HEK293 (cell line): ENCODE measurements around the gene VPS35L.

Experiments used
- CTCF ChIA-PET: fragments of 350-600 bp; formaldehyde crosslinking; extraction: SDS; loops from one replicate; lab custom pipeline; 2021; ENCODE audit warnings: antibody characterized with exemption; lab: Yijun Ruan, JAX
- POLR2A ChIA-PET: fragments of 300-600 bp; formaldehyde crosslinking; extraction: SDS; loops from one replicate; lab custom pipeline; 2020; ENCODE audit warnings: antibody characterized with exemption, inconsistent platforms; lab: Yijun Ruan, JAX
- H3K27ac ChIP-seq: fragments of 200-500 bp; sonication (Bioruptor generic); 2 replicates; pipeline ENCODE4 v1.5.1; 2014; ENCODE audit warnings: low read depth, low read length, control low read depth, inconsistent platforms; ENCODE audit errors: extremely low read depth
- H3K36me3 ChIP-seq, 2 experiments: fragments of 200-500 bp in 1 of 2; sonication (Bioruptor generic) in 1 of 2; 1 replicate in 1 of 2; 2 replicates in 1 of 2; pipeline ENCODE4 v1.5.1; 2014 to 2017; ENCODE audit warnings: inconsistent platforms in 2 of 2, low read length in 2 of 2; ENCODE audit not compliant: control insufficient read depth in 2 of 2, insufficient read depth in 1 of 2
- H3K4me1 ChIP-seq: fragments of 200-500 bp; sonication (Bioruptor generic); 2 replicates; pipeline ENCODE4 v1.5.1; 2014; ENCODE audit warnings: mild to moderate bottlenecking, low read length, inconsistent platforms; ENCODE audit not compliant: control insufficient read depth, insufficient read depth
- H3K4me3 ChIP-seq: 2 replicates; pipeline ENCODE4 v1.5.1; 2011; ENCODE audit warnings: low read depth, mild to moderate bottlenecking, control low read depth, low read length, moderate library complexity
- H3K9me3 ChIP-seq: fragments of 200-500 bp; sonication (Bioruptor generic); 2 replicates; pipeline ENCODE4 v1.5.1; 2014; ENCODE audit warnings: low read depth, low read length, inconsistent platforms; ENCODE audit not compliant: control insufficient read depth, insufficient read depth
- HOXD13 ChIP-seq: sonication (generic); formaldehyde crosslinking; IDR thresholded peaks from 2 replicates; pipeline ENCODE4 v1.8.0; 2022; ENCODE audit warnings: missing genetic modification reagents, borderline replicate concordance
- MEIS1 ChIP-seq: sonication (generic); formaldehyde crosslinking; IDR thresholded peaks from 2 replicates; pipeline ENCODE4 v1.8.1; 2022; ENCODE audit warnings: missing genetic modification reagents, mild to moderate bottlenecking, borderline replicate concordance
- PRDM1 ChIP-seq: fragments of 450-650 bp; formaldehyde crosslinking; IDR thresholded peaks from 2 replicates; pipeline ENCODE4; 2016; ENCODE audit warnings: missing biosample characterization, missing genetic modification characterization
- SCRT2 ChIP-seq: fragments of 450-650 bp; formaldehyde crosslinking; IDR thresholded peaks from 2 replicates; pipeline ENCODE4 v1.5.1; 2016; ENCODE audit warnings: missing biosample characterization, missing genetic modification characterization
- WT1 ChIP-seq: fragments of 450-650 bp; formaldehyde crosslinking; IDR thresholded peaks from 2 replicates; pipeline ENCODE4 v1.5.1; 2016; ENCODE audit warnings: missing biosample characterization, missing genetic modification characterization
- ZNF112 ChIP-seq: fragments of 450-650 bp; formaldehyde crosslinking; IDR thresholded peaks from 2 replicates; pipeline ENCODE4 v1.5.0; 2017; ENCODE audit warnings: missing biosample characterization, missing genetic modification characterization
- ZNF114 ChIP-seq: fragments of 450-650 bp; formaldehyde crosslinking; IDR thresholded peaks from 2 replicates; pipeline ENCODE4 v1.5.0; 2017; ENCODE audit warnings: missing biosample characterization, missing genetic modification characterization
- ZNF132 ChIP-seq: fragments of 450-650 bp; formaldehyde crosslinking; IDR thresholded peaks from 2 replicates; pipeline ENCODE4 v1.5.1; 2017; ENCODE audit warnings: missing biosample characterization, missing genetic modification characterization, borderline replicate concordance
- ZNF138 ChIP-seq: fragments of 450-650 bp; formaldehyde crosslinking; IDR thresholded peaks from 2 replicates; pipeline ENCODE4 v1.5.1; 2016; ENCODE audit warnings: missing biosample characterization, missing genetic modification characterization, borderline replicate concordance
- ZNF157 ChIP-seq: fragments of 450-650 bp; formaldehyde crosslinking; IDR thresholded peaks from 2 replicates; pipeline ENCODE4 v1.5.1; 2016; ENCODE audit warnings: missing biosample characterization, missing genetic modification characterization
- ZNF223 ChIP-seq: fragments of 450-650 bp; formaldehyde crosslinking; IDR thresholded peaks from 2 replicates; pipeline ENCODE4 v1.5.1; 2016; ENCODE audit warnings: missing biosample characterization, missing genetic modification characterization
- ZNF324 ChIP-seq: fragments of 450-650 bp; formaldehyde crosslinking; IDR thresholded peaks from 2 replicates; pipeline ENCODE4 v1.5.1; 2016; ENCODE audit warnings: missing biosample characterization, missing genetic modification characterization
- ZNF366 ChIP-seq: fragments of 450-650 bp; formaldehyde crosslinking; conservative IDR thresholded peaks from 2 replicates; pipeline ENCODE4 v1.5.1; 2016; ENCODE audit warnings: missing biosample characterization, missing genetic modification characterization
- ZNF501 ChIP-seq: fragments of 450-650 bp; formaldehyde crosslinking; IDR thresholded peaks from 2 replicates; pipeline ENCODE4 v1.5.1; 2016; ENCODE audit warnings: missing biosample characterization, missing genetic modification characterization
- ZNF560 ChIP-seq: fragments of 450-650 bp; formaldehyde crosslinking; IDR thresholded peaks from 2 replicates; pipeline ENCODE4 v1.5.1; 2017; ENCODE audit warnings: missing biosample characterization, missing genetic modification characterization, borderline replicate concordance
- ZNF623 ChIP-seq: fragments of 450-650 bp; formaldehyde crosslinking; IDR thresholded peaks from 2 replicates; pipeline ENCODE4 v1.5.1; 2016; ENCODE audit warnings: missing biosample characterization, missing genetic modification characterization
- ZNF664 ChIP-seq: fragments of 450-650 bp; formaldehyde crosslinking; IDR thresholded peaks from 2 replicates; pipeline ENCODE4 v1.5.1; 2016; ENCODE audit warnings: missing biosample characterization, missing genetic modification characterization
- ZNF701 ChIP-seq: fragments of 450-650 bp; formaldehyde crosslinking; IDR thresholded peaks from 2 replicates; pipeline ENCODE4 v1.5.1; 2016; ENCODE audit warnings: missing biosample characterization, missing genetic modification characterization
- ZNF707 ChIP-seq: fragments of 450-650 bp; formaldehyde crosslinking; IDR thresholded peaks from 2 replicates; pipeline ENCODE4 v1.5.1; 2016; ENCODE audit warnings: missing biosample characterization, missing genetic modification characterization
- ZNF747 ChIP-seq: fragments of 450-650 bp; formaldehyde crosslinking; IDR thresholded peaks from 2 replicates; pipeline ENCODE4 v1.5.1; 2016; ENCODE audit warnings: missing biosample characterization, missing genetic modification characterization
- ZNF768 ChIP-seq: fragments of 450-650 bp; formaldehyde crosslinking; IDR thresholded peaks from 2 replicates; pipeline ENCODE4 v1.5.1; 2018; ENCODE audit warnings: missing biosample characterization, mild to moderate bottlenecking, missing genetic modification characterization
- ZNF792 ChIP-seq: fragments of 450-650 bp; formaldehyde crosslinking; IDR thresholded peaks from 2 replicates; pipeline ENCODE4 v1.5.1; 2016; ENCODE audit warnings: missing biosample characterization, missing genetic modification characterization
- ZNF837 ChIP-seq: fragments of 450-650 bp; formaldehyde crosslinking; IDR thresholded peaks from 2 replicates; pipeline ENCODE4 v1.5.1; 2016; ENCODE audit warnings: missing biosample characterization, missing genetic modification characterization
- ZSCAN16 ChIP-seq: fragments of 450-650 bp; formaldehyde crosslinking; IDR thresholded peaks from 2 replicates; pipeline ENCODE4 v1.5.1; 2016; ENCODE audit warnings: missing biosample characterization, missing genetic modification characterization
- ZSCAN23 ChIP-seq: fragments of 450-650 bp; formaldehyde crosslinking; IDR thresholded peaks from 2 replicates; pipeline ENCODE4 v1.5.1; 2016; ENCODE audit warnings: missing biosample characterization, missing genetic modification characterization
- TF ChIP-seq, protein P1 (sequence below): fragments of 450-650 bp; formaldehyde crosslinking; IDR thresholded peaks from 2 replicates; pipeline ENCODE4 v1.5.1; 2016; ENCODE audit warnings: missing biosample characterization, missing genetic modification characterization
- TF ChIP-seq, protein P2 (sequence below): fragments of 450-650 bp; formaldehyde crosslinking; IDR thresholded peaks from 2 replicates; pipeline ENCODE4 v1.5.1; 2017; ENCODE audit warnings: missing biosample characterization, missing genetic modification characterization
- TF ChIP-seq, protein P3 (sequence below): fragments of 450-650 bp; formaldehyde crosslinking; IDR thresholded peaks from 2 replicates; pipeline ENCODE4 v1.5.1; 2016; ENCODE audit warnings: missing biosample characterization, missing genetic modification characterization

Gene VPS35L

DNA sequence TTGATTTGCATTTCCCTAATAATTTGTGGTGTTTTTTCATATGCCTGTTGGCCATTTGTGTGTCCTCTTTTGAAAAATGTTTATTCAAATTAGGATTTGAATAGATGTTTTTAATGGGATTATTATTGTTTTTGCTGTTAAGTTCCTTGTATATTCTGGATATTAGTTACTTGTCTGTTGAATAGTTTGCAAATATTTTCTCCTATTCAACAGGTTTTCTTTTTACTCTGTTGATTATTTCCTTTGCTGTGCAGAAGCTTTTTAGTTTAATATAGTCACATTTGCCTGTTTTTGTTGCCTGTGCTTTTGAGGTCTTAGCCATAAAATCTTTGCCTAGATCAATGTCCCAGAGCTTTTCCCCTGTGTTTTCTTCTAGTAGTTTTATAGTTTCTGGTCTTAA lies 43.2 kb upstream of the VPS35L start (continued):
- TF ChIP-seq ZNF623 (tag by site-specific recombination) = no peak
- TF ChIP-seq ZNF792 (tag by site-specific recombination) = no peak
- TF ChIP-seq ZNF664 (tag by site-specific recombination) = no peak
- no peak for TF ChIP-seq ZNF837 (tag by site-specific recombination)
- TF ChIP-seq ZNF138 (tag by site-specific recombination) = no peak
- TF ChIP-seq PRDM1 (tag by site-specific recombination) = no peak
- TF ChIP-seq SCRT2 (tag by site-specific recombination) = peak; percentile 78
- no peak for TF ChIP-seq ZNF747 (tag by site-specific recombination)
- TF ChIP-seq, protein P1, sequence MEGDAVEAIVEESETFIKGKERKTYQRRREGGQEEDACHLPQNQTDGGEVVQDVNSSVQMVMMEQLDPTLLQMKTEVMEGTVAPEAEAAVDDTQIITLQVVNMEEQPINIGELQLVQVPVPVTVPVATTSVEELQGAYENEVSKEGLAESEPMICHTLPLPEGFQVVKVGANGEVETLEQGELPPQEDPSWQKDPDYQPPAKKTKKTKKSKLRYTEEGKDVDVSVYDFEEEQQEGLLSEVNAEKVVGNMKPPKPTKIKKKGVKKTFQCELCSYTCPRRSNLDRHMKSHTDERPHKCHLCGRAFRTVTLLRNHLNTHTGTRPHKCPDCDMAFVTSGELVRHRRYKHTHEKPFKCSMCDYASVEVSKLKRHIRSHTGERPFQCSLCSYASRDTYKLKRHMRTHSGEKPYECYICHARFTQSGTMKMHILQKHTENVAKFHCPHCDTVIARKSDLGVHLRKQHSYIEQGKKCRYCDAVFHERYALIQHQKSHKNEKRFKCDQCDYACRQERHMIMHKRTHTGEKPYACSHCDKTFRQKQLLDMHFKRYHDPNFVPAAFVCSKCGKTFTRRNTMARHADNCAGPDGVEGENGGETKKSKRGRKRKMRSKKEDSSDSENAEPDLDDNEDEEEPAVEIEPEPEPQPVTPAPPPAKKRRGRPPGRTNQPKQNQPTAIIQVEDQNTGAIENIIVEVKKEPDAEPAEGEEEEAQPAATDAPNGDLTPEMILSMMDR (tag by site-specific recombination) = no peak
- TF ChIP-seq ZNF112 = no peak

DNA sequence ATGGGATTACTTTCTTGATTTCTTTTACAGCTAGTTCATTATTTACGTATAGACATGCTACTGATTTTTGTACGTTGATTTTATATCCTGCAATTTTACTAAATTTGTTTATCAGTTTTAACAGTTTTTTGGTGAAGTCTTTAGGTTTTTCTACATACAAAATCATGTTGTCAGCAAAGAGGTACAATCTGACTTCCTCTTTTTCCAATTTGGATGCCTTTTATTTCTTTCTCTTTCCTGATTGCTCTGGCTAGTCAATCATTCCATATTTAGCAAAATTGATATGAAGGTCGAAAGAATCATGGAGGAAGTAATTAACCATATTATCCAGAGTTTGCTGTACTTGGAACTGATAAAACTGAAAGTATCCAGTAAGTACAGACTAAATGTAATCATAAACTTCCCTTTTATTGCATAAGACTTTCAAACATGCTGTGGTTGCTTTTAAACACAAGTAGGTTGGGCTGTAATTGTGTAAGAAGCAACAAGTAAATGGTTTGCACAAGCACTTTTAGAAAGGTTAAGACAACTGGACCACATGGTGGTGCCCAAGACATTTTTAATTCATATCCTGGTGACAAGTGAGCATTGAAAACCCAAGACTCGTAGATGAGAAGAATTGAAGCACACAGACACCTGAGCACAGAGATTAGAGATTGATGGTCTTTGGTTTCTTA lies 42.0 kb upstream of the VPS35L start:
- Histone ChIP-seq H3K4me3 (no peak overlapping the region), H3K9me3 (no peaks in the 10 kb centered on the region), H3K27ac (no peak overlapping the region), H3K36me3 (peaks cover 31 to 70% of the 10 kb centered on the region in 2 experiments), H3K4me1 (peaks cover 9% of the 10 kb centered on the region; the same call in 1 of the 2 replicates)
- no peak for TF ChIP-seq HOXD13
- no peak for TF ChIP-seq ZNF701
- no peak for TF ChIP-seq ZNF366 (tag by site-specific recombination)
- TF ChIP-seq, protein P2, sequence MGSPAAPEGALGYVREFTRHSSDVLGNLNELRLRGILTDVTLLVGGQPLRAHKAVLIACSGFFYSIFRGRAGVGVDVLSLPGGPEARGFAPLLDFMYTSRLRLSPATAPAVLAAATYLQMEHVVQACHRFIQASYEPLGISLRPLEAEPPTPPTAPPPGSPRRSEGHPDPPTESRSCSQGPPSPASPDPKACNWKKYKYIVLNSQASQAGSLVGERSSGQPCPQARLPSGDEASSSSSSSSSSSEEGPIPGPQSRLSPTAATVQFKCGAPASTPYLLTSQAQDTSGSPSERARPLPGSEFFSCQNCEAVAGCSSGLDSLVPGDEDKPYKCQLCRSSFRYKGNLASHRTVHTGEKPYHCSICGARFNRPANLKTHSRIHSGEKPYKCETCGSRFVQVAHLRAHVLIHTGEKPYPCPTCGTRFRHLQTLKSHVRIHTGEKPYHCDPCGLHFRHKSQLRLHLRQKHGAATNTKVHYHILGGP (tag by site-specific recombination) = no peak
- no peak for TF ChIP-seq ZNF560
- no peak for TF ChIP-seq ZNF623 (tag by site-specific recombination)
- no peak for TF ChIP-seq ZSCAN16 (tag by site-specific recombination)
- TF ChIP-seq ZSCAN23 (tag by site-specific recombination) = no peak
- no peak for TF ChIP-seq WT1 (tag by site-specific recombination)
- TF ChIP-seq ZNF501 (tag by site-specific recombination) = no peak
- no peak for TF ChIP-seq ZNF223 (tag by site-specific recombination)
- no peak for TF ChIP-seq MEIS1
- no peak for TF ChIP-seq ZNF324 (tag by site-specific recombination)
- no peak for TF ChIP-seq ZNF707 (tag by site-specific recombination)
- TF ChIP-seq, protein P3, sequence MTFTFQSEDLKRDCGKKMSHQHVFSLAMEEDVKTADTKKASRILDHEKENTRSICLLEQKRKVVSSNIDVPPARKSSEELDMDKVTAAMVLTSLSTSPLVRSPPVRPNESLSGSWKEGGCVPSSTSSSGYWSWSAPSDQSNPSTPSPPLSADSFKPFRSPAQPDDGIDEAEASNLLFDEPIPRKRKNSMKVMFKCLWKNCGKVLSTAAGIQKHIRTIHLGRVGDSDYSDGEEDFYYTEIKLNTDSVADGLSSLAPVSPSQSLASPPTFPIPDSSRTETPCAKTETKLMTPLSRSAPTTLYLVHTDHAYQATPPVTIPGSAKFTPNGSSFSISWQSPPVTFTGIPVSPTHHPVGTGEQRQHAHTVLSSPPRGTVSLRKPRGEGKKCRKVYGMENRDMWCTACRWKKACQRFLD (tag by site-specific recombination) = no peak
- no peak for TF ChIP-seq ZNF114
- no peak for TF ChIP-seq ZNF132 (tag by site-specific recombination)
- TF ChIP-seq ZNF157 (tag by site-specific recombination) = no peak
- TF ChIP-seq ZNF768 = no peak
- ChIA-PET CTCF (interaction anchor here (0.6 to 1.2 kb wide), 6 partner anchors 7 to 125 kb away, joined by 3 to 7 read pairs (median 3); no protein-coding TSS in a partner anchor), POLR2A (no interaction called here)
